GM21423 (cell line): ENCODE data around the gene NFAT5.
A peak's percentile ranks its signal among the peaks of the same experiment; 100 is the strongest.
"Not testable (repeated sequence)": the region's sequence is repeated elsewhere in the genome, so short reads cannot be mapped to it uniquely, and the experiment has no call there.

Source experiments
- ATAC-seq: cut with Tn5 transposase; IDR thresholded peaks from one replicate; pipeline ENCODE4 v1.9.1; 2021; ENCODE audit warnings: mild to moderate bottlenecking, moderate library complexity; ENCODE audit not compliant: unreplicated experiment

The NFAT5 gene, protein sequence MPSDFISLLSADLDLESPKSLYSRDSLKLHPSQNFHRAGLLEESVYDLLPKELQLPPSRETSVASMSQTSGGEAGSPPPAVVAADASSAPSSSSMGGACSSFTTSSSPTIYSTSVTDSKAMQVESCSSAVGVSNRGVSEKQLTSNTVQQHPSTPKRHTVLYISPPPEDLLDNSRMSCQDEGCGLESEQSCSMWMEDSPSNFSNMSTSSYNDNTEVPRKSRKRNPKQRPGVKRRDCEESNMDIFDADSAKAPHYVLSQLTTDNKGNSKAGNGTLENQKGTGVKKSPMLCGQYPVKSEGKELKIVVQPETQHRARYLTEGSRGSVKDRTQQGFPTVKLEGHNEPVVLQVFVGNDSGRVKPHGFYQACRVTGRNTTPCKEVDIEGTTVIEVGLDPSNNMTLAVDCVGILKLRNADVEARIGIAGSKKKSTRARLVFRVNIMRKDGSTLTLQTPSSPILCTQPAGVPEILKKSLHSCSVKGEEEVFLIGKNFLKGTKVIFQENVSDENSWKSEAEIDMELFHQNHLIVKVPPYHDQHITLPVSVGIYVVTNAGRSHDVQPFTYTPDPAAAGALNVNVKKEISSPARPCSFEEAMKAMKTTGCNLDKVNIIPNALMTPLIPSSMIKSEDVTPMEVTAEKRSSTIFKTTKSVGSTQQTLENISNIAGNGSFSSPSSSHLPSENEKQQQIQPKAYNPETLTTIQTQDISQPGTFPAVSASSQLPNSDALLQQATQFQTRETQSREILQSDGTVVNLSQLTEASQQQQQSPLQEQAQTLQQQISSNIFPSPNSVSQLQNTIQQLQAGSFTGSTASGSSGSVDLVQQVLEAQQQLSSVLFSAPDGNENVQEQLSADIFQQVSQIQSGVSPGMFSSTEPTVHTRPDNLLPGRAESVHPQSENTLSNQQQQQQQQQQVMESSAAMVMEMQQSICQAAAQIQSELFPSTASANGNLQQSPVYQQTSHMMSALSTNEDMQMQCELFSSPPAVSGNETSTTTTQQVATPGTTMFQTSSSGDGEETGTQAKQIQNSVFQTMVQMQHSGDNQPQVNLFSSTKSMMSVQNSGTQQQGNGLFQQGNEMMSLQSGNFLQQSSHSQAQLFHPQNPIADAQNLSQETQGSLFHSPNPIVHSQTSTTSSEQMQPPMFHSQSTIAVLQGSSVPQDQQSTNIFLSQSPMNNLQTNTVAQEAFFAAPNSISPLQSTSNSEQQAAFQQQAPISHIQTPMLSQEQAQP (N-terminal part only)

DNA sequence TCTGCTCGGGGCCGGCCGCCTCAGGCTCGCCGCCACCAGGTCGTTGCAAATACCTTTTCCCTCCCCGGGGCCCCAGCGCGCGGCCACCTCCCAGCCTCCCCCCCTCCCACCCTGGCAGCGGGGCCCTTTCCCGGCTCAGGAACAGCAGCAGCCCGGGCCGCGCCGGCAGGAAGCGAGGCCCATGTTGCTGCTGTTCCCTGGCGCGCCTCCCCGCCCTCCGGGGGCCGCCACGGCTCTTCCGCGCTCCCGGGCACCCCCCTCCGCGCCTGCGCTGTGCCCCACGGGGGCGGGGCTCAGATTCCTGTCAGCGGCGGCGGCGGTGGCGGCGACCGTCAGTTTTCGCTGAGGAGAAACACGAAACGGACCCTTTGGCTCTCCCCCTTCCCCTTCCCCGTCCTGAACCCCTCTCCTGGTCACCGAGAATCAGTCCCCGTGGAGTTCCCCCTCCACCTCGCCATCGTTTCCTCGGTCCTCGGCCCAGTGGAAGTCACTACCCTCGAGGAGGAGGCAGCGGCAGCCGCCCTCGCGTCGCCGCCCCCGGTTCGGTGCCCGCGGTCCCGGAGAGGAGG, at the start of gene NFAT5:
Gene NFAT5 (plus strand): TSS at position 296 of the 569 bp plus-strand sequence. CDS start 336 bp downstream, outside the sequence.
- peak; percentile 47 for ATAC-seq

DNA sequence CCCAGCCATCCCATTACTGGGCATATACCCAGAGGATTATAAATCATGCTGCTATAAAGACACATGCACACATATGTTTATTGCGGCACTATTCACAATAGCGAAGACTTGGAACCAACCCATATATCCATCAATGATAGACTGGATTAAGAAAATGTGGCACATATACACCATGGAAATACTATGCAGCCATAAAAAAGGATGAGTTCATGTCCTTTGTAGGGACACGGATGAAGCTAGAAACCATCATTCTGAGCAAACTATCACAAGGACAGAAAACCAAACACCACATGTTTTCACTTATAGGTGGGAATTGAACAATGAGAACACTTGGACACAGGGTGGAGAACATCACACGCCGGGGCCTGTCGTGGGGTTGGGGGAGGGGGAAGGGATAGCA, 47.9 kb upstream of the NFAT5 start:
- ATAC-seq, result not testable (repeated sequence)

DNA sequence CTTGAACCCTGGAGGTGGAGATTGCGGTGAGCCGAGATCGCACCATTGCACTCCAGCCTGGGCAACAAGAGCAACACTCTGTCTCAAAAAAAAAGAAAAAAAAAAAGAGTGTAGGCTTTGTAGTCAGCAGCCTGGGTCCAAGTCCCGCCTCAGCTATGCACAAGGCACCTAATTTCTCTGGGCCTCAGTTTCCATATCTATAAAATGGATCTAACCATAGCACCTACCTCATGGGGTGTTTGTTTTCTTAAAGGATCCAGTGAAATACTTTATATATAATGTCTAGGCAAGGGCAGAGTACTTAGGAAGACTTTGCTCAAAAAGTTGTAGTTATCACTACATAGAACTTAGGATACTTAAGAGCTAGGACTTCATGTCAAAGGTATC, 45.4 kb upstream of the NFAT5 start:
- no peak for ATAC-seq

DNA sequence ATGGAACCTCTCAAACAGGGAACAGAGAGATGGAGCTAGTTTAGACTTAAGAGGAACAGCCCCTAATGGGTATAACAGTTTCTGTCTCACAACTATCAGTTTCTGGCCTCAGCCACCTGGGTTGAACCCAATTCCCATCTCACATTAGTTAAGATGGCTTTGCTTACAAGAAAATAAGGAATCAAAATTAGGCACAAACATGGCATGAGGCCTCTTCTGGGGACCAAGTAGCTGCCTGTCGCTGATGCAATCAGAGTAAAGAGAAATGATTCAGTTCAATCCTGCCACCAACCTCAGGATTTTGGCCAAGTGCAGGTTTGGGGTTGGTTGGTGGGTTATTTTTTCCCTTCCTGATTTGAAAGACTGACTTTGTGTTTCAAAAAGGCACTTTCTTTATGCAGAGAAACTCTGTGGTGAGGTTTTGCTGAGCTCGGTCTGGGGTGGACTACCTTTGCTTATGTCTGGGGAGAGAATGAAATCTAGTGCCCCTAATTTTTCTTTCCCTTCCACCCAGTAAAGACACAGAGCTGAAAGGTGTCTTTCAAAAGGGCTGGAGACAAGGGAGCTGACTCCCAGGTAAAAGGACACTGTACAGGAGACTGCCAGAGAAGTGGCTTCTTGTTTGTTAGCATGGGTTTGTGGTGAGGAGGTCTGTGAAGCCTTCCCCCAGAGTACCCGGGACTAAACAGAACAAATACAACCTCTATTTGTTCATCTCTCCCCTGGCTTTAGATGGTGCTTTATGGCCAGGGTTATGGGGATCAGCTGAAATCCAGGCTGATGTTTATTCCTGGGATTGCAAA, 44.8 kb upstream of the NFAT5 start:
- peak; percentile 83 for ATAC-seq

DNA sequence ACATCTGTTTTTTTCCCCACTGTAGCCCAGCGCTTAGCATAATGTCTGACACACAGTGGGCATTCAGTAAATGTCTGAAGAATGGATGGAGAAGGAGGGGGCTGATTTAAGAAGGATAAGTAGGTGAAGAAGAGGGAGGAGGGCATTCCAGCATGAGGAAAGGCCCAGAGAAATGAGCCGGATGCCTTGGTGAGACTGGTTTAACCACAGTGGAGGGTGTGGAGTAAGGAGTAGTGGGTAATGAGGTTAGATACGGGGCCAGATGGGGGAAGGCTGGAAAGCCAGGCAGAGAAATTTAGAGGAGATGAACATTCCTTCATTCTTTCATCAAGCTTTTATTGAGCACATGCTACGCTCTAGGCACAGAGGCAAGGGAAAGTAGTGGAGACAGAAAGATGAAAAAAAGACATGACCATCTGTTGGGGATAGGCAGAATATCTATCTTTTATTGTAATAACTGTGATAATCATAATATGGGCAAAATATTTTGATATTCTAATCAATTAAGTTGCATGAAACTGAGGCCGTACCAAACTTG, 43.7 kb upstream of the NFAT5 start:
- ATAC-seq, result no peak

DNA sequence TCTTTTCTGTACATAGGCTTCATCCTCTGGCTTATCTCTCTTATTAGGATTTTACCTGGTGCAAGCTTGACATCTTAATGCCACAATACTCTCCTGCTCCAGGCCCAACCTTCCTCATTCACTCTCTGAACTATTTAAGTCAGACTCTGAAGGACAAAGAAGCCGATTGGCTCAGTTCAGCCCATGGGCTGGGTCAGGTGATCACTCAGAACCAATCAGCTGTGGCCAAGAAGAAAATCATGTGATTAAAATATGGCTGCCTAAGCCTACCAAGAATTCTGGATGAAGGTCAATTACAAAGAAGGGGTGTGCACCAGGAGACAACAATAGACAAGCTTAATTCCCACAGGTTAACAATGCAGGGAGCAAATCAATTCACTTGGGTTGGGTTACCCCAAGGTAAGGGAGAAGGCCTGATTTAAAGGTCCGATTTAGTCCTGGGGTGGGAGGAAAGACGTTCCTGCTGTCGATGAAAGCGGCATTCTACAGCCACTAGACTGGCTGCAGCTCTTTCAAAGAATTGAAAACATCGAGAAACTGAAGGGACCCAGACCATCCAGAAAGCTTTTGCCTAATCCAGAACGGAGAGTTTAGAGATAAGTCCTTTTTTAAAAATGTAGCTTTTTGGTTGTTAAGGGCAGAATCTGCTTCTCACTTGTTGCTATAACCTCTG, 42.9 kb upstream of the NFAT5 start:
- ATAC-seq, result no peak

DNA sequence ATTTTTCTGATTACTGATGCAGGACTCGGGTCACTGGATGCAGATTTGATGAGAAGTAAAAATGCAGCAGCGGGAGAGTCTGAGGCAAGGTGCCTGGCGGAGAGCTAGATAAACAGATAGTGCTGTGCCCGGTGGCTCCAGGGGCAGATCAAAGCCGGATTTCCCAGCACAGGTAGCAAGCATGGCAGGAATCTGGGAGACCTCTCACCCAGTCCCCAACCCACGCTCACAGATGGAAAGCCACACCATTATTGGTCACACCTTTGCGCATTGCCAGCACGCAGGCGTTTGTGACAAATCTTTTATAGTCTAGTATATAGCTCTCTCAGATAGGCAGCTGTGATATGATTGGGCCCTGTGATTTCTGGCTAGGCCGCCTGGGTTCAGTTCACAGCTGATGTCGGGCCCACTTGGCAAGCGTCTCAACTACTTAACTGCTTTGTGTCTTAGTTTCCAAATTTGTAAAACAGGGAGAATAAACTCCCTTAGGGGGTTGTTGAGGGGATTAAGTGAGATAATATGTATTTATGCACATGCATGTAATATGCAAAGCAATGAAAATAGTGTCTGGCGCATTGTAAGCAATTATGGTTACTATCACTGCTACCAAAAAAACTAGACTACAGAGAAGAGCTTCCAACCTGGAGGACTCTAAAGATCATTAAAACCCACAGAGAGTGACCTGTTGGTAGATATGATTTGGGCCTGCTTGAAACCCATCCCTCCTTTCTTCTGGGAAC, 42.0 kb upstream of the NFAT5 start:
- ATAC-seq, result no peak

DNA sequence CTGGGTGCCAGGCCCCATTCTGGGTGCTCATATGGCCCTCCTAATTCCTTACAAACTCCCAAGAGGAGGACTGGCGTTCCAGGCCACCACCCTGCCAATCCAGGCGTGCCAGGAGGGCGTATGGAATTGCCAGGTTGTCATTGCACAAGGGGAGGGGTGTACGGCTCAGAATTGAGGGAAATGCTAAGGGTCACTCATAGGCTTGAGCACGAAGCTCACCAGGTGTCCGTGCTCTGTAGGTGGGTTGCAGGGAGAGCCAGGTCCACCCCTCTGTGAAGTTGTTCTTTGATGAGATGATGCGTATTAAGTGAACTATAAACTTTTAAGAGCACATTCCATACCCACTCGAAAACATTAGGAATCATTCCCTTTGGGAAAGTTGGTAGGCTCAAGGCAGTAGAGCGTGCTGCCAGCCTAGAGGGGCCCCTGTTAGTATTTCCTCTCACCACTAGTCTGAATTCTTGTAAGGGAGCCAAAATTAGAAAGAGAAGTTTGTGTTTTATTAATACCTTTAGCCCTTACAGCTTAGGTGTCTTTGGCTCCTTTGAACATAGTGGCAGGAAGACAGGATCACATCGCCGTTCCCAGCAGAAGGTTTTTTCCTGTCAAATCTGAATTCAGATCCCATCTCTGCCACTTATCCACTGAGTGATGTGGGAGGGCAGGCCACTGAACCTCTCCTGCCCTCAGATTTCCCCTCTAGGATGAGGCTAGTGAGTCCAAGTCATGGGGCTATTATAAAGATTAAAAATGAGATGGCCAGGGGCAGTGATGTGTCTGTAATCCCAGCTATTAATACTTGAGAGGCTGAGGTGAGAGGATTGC, 38.7 kb upstream of the NFAT5 start:
- ATAC-seq, result no peak

DNA sequence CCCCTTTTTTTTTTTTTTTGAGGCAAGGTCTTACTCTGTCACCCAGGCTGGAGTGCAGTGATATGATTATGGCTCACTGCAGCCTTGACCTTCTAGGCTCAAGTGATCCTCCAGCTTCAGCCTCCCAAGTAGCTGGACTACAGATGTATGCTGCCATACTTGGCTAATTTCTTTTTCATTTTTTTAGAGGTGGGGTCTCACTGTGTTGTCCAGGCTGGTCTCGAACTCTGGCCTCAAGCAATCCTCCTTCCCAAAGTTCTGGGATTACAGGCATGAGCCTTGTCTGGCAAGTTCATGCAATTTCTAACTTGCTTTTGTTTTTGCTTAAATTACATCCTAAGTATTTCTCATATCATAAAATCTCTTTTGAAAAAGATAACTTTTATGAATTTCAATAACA, 33.8 kb upstream of the NFAT5 start:
- no peak for ATAC-seq

DNA sequence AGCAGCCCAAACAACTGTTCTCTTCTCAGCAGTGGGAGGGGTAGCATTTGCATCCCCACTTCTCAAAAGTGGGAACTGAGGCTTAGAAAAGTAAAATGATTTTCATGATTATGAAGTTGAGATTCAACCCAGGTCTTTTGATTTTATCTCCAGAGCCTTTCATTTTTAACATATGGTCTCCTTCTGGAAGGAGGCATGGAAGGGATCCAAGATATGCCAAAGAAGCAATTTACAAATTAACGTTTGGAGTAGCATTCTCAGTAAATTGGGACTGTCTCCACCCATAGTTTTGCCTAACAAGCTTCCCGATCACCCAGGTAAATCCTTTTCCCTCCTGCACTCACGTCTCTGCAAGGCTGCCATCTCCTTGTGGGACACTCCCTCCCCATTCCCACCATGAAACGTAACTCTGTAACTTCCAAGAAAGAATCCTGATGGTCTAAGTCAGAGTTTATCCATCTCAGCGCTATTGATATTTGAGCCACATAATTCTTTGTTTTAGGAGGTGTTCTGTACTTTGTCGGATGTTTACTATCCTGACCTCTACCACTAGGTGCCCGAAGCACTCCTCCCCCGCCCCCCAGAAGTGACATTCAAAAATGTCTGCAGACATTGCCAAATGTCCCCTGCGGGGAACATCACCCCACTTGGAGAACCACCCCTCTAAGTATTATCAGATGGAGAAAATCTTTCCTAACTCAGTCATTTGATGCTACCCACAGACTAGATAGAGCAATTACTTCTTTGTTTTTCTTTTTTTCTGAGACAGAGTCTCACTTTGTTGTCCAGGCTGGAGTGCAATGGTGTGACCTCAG, 32.9 kb upstream of the NFAT5 start:
- ATAC-seq, result no peak

DNA sequence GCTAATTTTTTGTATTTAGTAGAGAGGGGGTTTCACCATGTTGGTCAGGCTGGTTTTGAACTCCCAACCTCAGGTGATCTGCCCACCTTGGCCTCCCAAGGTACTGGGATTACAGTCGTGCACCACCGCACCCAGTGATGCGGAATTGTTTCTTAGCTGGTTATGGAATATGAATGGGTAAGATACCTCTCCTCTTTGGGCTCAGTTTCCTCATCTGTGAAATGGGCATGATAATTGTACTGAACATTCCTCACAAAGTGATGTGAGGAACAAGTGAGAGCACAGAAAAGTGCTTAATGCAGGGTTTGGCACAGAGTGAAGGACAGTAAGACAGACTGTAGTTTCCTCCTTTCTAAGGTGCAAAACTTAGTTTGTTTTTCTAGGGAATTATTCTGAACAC, 31.0 kb upstream of the NFAT5 start:
- no peak for ATAC-seq

DNA sequence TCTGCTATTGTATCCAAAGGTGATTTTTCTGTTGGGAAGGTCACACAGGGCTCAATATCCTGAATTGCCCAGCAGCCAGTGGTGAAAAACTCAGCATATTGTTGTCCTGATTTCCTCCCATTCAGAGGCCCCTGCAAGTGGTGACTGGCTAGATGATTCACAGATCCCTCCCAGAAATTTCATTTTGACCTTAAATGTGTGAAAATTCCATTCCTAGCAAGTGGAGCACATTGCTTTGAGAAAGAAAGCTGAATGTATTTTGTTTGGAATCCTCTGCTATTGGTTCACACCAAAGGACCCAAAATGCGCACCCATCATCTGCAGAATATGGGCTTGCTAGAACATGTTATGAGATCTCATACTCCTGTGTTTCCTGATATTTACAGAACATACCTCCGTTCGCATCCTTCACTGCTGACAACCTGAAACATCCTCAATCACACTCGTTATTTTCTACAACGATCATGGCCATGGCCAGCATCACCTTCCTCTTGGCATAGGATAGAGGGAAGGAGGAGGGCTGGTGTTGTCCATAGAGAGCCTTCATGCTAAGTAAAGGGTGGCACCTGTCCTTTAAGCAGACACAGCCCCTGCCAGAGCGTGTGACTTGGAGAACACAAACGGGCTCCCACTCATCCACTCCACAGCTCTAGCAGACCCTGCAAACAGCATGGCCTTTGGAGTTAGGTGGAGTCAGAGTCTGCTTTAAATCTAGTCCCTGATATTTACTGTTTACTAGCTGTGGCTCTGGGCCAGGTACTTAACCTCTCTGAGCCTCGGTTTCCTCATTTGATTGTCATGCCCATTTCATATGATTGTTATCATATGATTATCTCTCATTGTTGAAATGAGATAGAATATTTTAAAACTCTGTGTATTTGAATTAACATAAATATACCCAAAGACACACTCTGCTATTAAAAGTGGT, 30.4 kb upstream of the NFAT5 start:
- no peak for ATAC-seq

DNA sequence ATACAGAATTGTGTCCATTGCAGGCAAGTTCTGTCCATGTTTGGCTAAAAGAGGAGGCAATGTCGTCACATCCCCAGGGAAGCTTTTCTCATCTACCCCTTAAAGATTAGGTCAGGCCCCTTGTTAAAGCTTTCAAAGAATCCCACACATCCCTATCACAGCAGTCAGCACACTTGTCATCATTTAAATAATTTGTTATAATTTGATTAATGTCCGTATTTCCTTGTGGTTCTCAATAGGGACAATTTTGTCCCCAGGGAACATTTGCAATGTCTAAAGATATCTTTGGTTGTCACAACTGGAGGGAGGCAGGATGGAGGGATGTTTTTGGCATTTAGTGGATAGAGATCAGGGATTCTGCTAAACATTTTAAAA, 28.1 kb upstream of the NFAT5 start:
- no peak for ATAC-seq

DNA sequence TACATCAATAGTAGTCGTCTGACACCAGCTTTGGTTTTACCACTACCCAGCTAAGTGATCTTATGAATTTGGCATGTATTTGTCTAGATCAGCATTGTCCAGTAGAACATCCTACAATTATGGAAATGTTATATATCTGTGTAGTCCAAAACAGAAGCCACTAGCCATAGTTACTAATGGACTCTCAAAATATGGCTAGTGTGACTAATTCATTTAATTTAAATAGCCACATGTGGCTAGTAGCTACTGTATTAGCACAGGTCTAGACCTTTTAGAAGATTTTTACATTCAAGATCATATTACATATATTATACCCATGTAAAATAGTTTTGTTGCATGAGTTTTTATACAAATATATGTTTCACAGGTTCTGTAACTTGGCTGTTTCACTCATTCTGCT, 27.0 kb upstream of the NFAT5 start:
- ATAC-seq, result no peak

DNA sequence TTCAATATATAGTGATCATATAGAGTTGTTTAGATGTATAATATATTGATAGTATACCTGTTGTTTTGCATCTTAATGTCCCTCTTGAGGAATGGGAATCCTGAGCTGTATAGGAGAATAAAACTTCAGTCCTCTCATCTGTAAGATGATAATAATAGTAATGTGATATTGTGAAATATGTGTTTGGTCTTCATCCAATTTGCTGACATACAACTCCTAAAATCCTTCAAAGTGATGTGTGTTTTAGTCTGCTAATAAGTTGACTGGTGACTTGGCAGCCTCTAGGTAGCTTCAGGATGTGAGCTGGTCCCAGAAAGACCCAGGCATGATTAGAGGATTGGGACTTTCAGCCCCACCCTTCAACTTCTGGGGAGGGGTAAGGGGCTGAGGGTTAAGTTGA, 22.8 kb upstream of the NFAT5 start:
- ATAC-seq, result no peak

DNA sequence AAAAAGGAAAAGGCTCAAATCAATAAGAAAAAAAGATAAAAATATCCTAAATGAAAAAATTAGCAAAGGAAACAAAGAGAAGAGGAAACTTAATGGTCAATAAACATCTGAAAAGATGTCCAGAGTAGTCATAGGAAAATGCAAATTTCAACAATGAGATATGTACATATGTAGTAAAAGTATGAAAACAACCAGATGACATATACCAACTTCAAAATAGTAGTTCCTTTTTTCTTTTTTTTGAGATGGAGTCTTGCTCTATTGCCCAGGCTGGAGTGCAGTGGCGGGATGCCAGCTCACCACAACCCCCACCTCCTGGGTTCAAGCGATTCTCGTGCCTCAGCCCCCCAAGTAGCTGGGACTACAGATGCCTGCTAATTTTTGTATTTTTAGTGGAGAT, 21.7 kb upstream of the NFAT5 start:
- ATAC-seq, result no peak
